HG03457 (cell line): Measurements from ENCODE around the gene BTBD7.

Source experiments
- ATAC-seq: cut with Tn5 transposase; IDR thresholded peaks from one replicate; pipeline ENCODE4 v1.9.1; 2021; ENCODE audit warnings: moderate number of reproducible peaks; ENCODE audit not compliant: unreplicated experiment

BTBD7 gene

DNA sequence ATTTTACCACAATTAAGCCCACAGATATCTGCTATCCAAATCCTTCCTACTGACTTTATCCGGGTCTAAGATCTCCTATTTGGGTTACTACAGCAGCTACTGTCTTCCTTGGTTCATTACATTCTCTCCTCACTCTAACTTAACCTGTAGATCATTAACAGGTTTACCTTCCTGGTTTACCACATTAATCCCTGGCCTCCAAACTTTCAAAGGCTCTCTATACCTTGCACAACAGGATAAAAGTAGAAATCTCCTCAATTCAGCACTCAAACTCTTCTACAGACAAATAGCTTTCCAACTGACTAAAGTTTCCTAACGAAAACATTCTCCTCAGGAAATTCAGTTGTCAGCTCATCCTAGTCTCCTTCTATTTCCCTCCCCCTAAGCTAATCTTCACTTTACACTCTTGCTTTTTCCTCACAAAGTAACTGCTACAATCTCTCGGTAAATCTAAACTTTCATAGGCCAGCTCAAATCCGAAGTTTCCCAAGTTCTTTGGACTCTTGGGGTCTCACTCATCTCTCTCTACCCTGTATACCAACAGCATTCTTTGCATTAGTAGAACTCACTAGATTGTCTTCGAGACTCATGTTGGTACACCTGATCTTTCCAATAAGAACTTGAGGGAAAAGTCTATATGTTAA is 2.7 kb downstream of the BTBD7 start:
- ATAC-seq = no peak

DNA sequence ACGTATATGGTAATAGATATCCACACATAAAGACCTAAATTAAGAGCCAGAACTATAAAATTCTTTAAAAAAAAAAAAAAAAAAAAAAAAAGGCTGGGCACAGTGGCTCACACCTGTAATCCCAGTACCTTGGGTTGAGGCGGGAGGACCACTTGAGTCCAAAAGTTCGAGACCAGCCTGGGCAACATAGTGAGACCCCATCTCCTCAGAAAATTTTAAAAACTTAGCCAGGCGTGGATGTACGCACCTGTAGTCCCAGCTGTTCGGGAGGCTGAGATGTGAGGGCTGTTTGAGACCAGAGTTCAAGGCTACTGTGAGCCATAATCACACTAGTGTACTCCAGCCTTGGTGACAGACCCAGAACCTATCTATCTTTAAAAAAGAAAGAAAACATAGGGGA is 4.3 kb downstream of the BTBD7 start:
- ATAC-seq = no peak

DNA sequence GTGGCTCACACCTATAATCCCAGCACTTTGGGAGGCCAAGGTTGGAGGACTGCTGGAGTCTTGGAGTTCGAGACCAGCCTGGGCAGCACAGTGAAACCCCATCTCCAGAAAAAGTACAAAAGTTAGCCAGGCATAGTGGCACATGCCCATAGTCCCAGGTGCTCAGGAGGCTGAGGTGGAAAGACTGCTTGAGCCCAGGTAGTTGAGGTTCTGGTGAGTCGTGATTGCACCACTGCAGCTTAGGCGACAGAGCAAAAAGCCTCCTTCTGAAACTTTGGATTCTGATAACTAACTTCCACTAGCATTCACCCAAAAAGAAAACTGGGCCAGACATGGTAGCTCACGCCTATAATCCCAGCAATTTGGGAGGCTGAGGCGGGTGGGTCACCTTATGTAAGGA is 6.6 kb downstream of the BTBD7 start:
- ATAC-seq = no peak

DNA sequence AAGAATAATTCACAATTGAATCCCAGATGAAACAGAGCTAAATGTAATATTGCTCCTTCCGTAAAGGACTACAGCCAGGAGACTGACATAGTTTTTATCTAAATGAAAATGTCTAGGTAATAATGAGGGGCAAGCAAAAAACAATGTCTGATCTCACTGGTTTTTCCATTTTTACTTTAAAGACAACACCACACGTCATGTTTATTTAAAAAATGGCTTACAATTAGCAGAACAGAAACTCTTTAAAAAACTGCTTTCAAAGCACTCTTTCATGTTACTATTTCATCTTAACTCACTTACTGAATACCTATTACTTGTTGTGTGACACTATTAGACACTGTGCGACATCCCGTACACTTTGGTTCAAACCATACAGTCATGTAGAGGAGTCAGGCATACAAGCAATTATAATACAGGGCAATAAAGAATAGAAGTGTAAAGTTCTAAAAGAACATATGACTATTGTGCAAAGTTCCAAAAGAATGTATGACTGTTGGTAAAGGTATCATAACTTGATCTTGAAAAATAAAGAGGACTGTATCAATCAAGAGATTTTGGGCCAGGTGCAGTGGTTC is 9.1 kb downstream of the BTBD7 start:
- ATAC-seq = no peak

DNA sequence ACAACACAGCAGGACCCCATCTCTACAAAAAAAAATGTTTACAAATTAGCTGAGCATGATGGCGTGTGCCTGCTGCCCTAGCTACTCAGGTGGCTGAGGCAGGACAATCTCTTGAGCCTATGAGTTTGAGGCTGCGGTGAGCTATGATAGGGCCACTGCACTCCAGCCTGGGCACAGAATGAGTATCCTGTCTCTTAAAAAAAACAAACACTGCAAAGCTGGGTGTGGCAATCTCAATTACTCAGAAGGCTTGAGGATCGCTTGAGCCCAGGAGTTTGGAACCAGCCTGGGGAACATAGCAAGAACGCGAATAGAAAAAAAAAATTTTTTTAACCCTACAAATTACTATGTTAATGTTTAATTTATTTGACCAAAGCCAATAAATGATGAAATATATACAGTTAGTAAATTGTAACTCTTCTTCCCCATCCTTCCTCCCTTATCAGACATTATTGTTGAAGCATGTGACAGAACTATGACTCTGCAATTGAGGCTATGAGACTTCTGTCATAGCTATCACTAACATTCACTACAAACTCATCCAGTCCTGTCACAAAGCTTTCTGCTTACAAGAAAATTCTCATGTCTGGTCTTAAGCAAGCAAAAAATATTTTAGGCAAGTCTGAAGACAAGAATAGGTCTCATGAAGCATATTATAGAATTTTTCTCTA is 9.8 kb downstream of the BTBD7 start:
- ATAC-seq = no peak

DNA sequence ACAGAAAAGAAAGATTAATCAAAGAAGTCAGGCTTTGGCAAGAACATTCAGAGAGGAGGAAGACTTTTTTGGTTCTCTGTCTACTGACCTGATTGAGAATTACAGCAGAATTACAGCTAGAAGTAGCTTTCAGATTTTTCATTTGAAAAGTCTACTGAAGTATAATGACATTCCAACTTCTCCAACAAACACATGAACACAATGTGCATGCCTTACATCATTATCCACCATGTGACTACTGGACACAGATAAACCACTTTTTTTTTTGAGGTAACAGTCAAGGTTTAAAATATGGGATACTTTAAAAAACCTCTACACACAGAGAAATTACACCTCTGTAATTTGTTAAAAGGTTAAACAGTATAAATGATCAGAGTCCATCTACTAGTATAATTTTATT is 12.3 kb downstream of the BTBD7 start:
- ATAC-seq = no peak

DNA sequence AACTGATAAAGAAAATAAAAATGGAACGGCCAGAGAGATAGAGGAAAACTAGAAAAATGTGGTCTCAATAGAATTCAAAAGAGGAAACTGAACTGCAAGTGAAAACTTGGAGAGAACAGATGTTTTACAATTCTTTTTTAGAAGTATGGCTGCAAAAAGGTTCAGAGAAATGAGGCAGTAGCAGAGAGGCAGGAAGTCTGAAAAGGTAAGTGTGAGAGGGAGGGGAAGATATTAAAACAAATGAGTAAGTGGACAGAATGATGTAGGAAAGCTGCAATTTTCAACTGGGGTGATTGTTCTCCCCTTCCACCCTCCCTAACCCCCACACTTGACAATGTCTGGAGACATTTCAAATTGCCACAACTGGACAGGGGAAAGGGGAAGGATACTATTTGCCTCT is 12.9 kb downstream of the BTBD7 start:
- ATAC-seq = no peak

DNA sequence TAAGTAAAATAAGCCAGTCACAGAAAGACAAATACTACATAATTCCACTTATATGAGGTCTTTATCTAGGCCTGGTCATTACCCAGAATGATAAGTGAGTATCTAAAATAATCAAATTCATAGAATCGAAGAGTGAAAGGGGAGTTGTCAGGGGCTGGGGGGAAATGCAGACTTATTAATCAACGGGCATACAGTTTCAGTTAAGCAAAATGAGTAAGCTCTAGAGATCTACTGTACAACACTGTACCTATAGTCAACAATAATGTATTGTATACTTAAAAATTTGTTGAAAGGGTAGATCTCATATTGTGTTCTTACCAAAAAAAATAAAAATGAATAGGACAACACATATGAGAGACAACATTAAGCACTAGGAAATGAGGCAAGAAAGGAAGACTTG is 13.3 kb downstream of the BTBD7 start:
- no peak for ATAC-seq

DNA sequence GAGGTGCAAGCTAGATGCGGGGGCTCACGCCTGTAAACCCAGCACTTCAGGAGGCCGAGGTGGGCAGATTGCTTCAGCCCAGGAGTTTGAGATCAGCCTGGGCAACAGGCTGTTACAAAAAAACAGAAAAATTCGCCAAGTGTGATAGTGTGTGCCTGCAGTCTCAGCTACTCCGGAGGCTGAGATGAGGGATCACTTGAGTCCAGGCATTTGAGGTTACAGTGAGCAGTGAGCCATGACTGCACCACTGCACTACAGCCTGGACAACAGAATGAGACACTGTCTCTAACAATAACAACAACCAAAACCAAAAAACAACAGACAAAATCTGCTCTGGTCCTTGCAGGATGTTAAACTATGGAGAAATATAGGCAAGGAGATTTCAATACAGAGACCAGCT is 13.9 kb downstream of the BTBD7 start:
- ATAC-seq = no peak

DNA sequence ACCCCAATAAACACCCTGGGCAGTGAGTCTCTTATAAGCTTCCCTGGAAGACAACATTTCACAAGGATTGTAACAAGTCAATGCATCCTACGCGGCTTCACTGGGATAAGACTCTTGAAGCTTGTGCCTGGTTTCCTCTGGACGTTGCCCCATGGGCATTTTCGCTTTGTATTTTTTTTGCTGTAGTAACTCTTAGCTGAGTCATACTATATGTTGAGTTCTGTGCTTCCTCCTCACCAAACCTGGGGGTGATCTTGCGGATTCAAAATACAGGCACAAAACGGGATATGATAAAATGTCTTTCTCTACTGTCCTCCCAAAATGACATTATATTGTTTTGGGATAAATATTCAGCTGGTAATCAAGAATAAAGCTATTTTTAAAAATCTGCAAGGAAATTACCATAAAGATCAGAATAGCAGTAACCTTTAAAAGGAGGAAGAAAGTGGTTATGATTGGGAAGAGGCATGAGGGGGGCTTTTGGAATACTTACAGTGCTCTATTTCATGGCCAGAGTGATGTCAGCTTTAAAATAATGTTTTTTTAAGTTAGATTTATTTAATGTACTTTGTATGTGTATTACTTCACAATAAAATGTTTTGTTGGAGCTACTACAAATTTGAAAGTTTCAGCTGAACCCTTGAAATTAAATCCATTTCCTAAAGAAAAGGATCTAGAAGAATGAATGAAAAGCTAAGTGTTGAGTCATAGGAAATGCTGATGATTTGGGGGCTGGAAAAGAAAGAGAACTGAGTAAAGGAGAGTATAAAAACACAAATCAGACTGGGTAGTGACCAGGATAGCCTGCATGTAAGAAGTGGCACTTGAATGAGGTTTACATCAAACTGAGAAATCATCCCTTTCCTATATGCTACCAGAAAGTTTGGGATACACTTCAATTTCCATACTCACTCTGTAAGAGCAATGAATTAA is 14.7 kb downstream of the BTBD7 start:
- ATAC-seq = no peak

DNA sequence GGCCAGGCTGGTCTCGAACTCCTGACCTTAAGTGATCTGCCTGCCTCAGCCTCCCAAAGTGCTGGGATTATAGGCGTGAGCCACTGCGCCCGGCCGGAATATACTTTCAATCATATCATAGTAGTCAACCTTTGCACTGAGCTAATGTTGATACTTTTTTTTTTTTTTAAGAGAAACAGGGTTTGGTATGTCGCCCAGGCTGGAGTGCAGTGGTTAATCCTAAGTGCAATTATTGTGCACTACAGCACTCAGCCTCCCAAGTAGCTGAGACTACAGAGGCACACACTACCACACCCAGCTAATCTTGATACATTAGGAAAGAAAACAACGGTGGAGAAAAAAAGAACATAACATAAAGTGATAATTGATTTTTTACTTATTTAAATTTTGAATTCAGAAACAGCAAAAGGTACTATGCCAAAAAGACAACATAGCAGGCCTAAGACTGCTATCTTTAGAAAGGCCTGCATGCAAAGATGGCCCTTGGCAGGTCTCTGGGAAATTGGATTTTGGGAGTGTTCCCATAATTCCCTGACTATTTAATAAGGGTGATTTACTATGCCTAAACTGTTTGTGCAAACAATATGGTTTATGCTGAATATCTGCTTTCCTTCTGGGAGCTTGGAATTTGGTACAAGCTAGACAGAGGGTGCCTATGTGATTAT is 15.5 kb downstream of the BTBD7 start:
- ATAC-seq = no peak

DNA sequence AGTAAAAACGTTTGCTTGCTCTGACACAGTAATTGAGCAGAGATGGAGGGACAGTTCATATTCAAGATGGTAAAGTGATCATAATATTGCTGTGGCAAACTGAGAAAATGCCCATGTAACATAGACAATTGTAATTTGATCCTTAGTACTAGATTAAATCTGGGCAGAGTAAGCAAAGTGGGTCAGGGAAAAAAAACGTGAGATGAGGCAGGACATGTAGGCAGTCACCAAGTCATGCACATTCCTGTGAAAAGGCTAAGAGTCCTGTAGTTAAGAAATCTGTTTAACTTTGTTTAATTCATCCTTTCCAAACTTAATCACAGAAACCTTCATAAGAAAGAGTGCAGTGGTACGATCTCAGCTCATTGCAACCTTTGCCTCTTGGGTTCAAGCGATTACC is 16.1 kb downstream of the BTBD7 start:
- ATAC-seq = no peak

DNA sequence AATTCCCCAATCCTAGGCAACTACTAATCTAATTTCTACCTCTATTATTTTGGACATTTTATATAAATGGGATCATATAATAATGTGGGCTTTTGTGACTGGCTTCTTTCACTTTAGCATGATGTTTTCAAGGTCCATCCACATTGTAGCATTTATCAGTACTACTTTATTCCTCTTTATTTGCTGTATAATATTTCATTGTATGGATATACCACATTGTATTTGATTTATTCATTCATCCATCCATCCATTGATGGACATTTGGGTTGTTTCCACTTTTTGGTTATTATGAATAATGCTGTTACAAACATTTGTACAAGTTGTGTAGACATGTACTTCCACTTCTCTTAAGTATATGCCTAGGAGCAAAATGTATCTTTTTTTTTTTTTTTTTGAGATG is 17.3 kb downstream of the BTBD7 start:
- ATAC-seq = no peak

DNA sequence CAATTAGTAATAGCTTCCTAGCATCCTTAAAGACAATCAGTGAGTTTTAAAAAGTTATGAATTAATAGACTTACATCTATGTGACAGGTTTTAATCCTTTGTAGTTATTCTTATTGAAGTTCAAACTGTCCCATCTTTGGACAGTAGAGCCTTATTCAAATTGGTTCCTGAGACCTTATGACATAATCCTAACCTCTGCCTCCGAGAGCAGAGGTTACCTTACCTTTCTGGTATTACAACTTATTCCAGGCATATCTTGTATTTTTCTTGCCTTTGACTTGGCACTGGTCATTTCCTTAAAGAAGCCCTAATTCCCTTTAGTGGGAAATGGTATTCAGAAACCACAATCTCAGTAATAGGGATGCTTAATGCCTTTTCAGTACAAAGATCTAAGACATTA is 21.8 kb downstream of the BTBD7 start:
- ATAC-seq = no peak

DNA sequence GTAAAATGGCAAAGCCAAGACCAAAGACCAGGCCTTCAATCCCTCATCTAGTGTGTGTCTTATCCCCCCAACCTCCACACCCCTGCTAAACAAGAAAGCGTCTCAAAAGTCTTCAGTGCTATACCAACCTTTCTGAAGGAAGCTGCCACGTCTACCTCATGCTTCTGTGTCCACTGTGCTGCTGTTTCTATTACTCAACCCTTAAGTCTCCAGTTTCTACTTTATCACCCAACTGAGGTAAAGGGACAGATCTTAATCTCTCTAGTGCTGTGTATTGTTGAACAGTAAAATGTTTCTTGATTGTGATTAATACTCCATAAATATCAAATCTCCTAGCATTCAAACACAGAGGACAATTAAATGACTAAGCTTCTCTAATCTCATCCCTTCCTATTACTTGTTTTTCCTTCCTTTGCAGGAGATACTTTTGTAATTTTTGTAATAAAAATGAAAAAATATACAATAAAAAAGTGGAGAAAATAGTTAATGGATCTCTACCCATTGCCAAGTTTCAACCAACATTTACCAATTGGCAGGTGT is 23.3 kb downstream of the BTBD7 start:
- no peak for ATAC-seq

DNA sequence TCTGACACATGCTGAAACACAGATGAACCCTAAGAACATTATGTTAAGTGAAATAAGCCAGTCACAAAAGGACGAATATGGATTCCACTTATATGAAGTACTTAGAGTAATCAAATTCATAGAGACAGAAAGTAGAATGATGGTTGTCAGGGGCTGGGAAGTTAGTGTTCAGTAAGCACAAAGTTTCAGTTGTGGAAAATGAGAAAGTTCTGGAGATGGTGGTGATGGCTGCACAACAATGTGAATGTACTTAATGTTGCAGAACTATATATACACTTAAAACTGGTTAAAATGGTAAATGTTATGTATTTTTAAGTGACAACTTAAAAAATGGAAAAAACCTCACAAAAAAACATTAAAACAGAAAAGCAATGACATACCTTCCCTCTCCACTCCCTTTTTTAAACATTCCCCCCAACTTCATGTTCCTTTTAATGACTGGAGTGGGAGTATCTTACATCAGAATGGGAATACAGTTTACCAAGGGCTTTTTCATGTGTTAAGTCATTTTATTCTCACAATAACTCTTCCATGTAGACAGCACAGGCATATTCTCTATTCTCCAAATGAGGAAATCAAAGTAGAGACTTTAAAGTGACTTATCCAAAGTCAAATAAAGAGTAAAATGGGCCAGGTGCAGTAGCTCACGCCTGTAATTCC is 24.0 kb downstream of the BTBD7 start:
- ATAC-seq = no peak

DNA sequence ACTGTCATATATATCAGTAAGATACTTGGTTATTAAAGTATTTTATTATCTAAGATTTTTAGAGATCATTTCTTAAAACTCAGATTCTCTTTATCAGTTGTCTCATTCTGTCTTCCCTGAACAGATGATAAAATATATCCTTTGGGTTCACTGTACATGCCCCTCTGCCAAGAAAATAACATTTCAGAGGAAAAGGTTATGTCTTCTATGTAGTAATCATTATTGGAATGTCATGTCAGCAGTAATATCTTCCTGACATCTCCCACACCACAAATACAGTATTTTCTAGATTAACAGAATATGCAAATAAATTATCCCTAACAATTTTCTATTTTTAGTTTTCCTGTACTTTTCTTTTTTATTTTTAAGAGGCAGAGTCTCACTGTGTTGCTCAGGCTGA is 26.0 kb downstream of the BTBD7 start:
- ATAC-seq = no peak

DNA sequence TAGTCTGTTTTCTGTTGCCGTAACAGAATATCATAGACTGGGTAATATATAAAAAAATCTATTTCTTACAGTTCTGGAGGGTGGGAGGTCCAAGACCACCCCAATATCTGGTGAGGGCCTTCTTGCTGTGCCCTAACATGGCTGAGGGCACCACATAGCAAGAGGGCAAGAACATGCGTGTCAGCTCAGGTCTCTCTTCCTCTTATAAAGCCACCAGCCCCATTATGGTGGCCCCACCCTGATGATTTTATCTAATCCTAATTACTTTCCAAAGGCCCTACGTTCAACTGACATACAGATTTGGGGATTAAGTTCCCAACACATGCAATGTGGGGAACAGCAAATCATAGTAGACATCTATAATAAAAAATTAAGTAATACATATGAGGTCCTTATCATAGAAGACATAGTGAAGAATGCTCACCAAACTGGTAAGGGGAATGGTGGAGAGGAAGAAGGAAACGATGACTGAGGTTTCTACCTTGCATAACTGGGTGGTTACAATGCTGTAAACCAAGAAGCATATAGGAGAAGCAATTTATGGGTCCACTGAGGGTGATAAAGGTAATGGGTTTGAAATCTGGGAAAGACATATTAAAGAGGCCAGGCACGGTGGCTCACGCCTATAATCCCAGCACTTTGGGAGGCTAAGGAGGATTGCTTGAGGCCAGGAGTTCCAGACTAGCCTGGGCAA is 27.0 kb downstream of the BTBD7 start:
- ATAC-seq = no peak

DNA sequence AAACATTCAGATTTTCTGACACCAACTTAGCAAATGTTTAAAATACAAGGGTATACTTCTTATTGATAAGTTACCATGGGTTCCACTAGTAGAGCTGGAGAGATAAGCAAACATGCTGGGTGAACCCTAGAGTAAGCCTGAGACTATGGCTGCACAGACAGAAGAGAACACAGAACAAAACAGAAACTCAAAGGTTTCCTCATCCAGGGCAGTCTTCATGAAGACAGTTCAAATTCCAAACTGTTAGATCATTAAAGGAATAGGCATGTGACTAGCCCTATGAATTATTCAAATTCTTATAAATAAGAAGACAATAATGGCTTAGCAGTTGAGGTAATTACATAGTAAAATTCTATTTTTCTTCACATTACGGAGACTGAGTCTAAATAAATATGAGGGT is 28.1 kb downstream of the BTBD7 start:
- no peak for ATAC-seq

DNA sequence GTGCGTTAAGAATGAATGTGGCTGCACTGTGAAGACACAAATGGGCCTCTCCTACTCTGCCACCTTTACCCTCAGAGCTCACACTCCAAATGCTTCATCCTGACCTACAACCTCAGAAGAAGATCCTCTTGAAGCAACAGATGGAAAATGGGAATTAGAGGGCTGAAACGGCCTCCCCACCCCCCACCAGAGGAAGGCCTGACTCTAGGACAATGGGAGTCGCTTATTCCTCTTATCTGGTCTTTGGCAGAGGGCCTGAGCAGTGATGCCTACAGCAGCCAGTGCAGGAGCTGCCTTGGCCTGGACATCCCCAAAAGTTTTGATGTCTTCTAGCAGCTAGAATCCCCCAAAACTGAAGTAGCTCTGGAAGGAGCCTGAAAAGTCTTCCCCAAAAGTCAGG is 29.2 kb downstream of the BTBD7 start:
- ATAC-seq = no peak
